AML-193 (cell line): ENCODE measurements around the gene OR1E2.
A peak's percentile ranks its signal among the peaks of the same experiment; 100 is the strongest.
"Not testable (repeated sequence)": the region's sequence is repeated elsewhere in the genome, so short reads cannot be mapped to it uniquely, and the experiment has no call there.

Source experiments
- DNase-seq, 2 experiments: peaks; one replicate each; lab custom pipeline; 2025; lab: John Stamatoyannopoulos, UW

OR1E2 gene, protein sequence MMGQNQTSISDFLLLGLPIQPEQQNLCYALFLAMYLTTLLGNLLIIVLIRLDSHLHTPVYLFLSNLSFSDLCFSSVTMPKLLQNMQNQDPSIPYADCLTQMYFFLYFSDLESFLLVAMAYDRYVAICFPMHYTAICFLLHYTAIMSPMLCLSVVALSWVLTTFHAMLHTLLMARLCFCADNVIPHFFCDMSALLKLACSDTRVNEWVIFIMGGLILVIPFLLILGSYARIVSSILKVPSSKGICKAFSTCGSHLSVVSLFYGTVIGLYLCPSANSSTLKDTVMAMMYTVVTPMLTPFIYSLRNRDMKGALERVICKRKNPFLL

DNA sequence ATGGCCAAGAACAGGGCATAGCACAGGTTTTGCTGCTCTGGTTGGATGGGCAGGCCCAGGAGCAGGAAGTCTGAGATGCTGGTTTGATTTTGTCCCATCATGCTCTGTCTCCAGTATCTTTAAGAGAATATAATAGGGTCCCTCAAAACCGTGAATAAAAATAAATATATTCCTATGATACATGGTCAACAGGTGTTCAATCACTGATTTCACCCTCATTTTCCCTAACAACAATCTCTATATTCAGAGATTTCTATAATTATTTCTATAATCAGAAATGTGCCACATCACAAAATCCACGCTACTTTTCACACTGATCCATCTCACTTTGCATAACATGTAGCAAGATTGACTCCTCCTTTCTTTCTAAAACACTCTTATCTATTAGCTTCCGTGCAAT lies at the start of gene OR1E2:
OR1E2 (minus strand) TSS at position 101 of the 400 bp plus-strand sequence; CDS start at position 101, 0 bp downstream.
- no peak for DNase-seq

DNA sequence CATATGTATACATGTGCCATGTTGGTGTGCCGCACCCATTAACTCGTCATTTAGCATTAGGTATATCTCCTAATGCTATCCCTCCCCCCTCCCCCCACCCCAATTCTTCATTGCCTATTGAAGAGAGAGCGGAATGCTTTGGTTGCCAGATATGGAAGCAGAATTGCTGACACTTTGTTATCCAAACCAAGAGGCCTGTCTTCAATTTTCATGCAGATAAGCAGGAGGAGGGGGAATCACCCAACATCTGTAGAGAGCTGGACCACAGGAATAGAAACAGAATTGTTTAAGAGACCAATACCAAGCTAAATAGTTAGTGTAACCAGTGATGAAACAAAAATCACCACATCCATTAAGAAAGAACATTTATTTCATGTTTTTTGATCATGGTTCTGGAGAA lies 49.2 kb upstream of the OR1E2 start:
- no peak for DNase-seq

DNA sequence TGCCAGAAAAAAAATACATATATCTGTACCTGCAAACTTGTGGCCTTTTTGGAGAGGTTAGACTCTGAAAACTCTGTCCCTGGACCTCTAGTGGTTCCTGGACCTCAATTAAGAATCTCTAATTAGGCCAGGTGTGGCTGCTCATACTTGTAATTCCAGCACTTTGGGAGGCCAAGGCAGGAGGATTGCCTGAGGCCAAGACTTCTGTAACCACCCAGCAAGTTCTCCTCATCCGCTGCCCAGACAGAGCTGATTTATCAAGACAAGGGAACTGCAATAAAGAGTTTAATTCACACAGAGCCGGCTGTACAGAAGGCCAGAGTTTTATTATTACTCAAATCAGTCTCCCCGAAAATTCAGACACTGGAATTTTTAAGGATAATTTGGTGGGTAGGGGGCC lies 46.3 kb upstream of the OR1E2 start:
- no peak for DNase-seq

DNA sequence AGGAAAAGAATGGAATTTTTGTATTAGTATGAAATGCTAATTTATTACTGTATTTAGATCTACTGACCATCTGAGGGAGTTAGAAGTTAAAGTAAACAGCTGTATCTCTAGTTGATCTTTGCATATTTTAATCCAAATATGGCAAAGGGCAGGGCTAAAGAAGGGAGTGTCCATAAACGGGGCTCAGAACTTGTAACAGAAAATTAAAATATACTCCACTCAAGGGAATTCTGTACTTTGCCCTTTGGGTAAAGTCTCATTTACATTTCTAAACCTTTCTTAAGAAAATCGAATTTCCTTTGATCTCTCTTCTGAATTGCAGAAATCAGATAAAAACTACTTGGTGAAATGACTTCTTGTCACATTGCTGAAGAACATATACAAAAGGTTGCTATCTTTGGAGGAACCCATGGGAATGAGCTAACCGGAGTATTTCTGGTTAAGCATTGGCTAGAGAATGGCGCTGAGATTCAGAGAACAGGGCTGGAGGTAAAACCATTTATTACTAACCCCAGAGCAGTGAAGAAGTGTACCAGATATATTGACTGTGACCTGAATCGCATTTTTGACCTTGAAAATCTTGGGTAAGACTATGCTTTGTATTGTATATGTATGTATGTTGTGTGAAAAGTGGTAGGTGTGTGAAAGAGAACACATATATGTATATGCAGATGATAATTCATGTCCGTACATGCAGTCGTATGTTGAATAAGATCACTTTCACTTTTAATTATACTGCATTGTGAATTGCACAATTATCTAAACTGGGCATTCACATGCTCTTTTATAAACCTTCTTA lies 42.4 kb upstream of the OR1E2 start, which contains the start of gene ASPA:
ASPA (plus strand) TSS at position 186 of the 799 bp plus-strand sequence; CDS start at position 349, 163 bp downstream.
- no peak for DNase-seq

DNA sequence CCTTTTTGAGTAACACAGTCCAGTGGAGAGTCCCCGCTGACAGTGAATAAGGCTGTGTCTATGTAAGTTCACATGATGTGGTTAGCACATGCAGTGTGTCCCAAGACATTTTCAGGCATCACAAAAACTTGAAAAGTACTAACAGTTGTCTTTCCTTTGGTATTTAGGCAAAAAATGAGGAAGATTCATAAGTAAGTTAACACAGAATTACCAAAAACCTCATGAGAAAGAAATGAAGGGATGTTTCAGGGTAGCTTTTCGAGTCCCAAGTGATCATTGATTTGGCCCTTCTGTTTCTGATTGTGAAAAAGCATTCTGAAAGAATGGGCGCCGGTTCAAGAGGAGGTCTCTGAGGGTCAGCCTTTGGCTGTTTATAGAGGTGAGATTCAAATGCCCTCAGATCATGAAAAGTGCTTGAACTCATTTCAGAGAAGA lies 41.6 kb upstream of the OR1E2 start:
- no peak for DNase-seq

DNA sequence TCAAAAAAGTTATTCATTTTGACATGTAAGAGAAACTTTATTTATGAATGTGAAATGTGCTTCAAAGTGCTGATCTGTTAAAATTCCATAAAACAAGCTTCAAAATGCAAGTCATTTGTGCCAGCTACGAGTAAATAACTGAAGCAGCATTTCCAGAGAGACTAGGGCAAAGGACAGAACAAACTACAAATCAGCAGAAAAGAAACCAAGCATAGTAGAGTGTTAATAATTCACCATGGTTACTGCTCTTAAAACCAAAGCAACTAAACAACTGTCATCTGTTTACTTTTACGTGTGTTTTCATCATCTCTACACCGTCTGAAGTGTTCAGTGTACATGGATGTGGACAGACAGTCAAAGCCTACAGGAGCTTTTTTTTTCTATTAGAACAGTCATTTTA lies 40.6 kb upstream of the OR1E2 start:
- DNase-seq, result no peak

DNA sequence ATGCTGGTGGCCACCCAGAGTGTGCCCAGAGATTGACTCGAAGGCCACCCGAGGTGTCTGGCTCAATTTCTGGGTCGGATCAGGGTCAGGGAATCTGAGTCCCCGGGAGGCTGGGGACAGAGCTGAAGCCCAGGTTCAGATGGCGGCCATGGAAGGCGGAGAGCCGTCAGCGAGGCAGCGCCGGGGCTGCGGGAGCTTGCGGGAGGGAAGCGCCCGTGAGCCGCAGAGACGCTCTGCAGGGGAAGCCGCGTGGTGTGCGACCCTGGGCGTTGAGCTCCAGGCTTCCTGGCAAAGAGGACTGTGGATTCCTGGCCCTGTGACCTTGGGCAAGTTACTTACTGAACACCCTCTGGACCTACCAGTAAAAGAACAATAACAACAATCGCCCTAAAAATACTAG lies 38.5 kb upstream of the OR1E2 start:
- no peak for DNase-seq

DNA sequence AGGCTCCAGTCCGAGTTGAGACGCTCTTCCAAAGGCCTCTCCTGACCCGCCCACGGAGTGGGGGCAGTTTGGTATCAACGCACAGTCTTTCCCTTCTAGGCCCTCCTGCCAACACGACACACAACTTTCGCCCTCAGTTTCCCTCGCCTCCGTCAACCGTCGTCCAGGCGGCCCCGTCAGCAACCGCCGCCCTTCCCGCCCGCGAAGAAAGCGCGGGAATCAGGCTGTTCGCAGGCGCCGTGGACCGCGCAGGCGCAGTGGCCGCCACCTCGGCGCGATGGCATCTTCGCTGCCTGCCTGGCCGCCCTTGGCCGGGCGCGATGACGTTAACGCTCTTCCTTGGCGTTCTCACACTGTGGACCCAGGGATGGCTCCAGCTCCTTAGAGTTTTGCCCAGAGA lies 38.0 kb upstream of the OR1E2 start, which contains the start of gene SPATA22:
SPATA22 (minus strand) TSS at position 221 of the 400 bp plus-strand sequence. CDS start 2,494 bp downstream, outside the sequence.
- no peak for DNase-seq

DNA sequence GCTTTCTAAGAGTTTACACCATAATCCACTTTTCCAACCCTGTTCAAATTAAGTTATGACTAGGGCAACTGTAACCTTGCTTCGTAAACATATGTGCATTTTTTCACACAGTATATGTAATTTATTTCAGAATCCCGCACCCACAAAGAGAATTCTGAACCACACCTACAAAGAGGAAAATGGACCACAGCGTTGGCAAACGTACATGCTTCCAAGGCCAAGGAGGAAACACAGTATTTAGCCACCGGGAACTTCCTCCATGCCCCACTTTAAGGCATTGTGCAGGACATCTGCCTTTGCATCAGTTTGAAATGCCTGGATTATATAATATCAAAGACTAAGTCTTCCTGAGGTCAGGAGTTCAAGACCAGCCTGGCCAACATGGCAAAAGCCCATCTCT lies 35.9 kb upstream of the OR1E2 start:
- no peak for DNase-seq

DNA sequence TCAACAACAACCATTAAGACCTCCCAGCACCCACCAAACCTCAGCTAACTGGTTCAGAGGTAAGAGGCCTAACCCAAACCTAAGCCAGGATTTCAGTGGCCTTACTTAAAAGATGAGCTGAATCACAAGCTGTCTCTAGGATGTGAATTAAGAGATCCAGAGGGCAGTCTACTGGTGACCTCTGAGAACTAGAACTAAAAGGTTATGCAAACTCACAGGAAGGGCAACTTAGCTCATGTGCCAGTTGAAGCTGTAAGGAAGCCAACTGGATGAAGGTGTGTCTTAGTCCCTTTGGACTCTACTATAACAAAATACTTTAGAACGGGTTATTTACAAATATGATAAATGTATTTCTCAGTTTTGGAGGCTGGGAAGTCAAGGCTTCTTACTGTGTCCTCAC lies 32.7 kb upstream of the OR1E2 start:
- DNase-seq, result not testable (repeated sequence)

DNA sequence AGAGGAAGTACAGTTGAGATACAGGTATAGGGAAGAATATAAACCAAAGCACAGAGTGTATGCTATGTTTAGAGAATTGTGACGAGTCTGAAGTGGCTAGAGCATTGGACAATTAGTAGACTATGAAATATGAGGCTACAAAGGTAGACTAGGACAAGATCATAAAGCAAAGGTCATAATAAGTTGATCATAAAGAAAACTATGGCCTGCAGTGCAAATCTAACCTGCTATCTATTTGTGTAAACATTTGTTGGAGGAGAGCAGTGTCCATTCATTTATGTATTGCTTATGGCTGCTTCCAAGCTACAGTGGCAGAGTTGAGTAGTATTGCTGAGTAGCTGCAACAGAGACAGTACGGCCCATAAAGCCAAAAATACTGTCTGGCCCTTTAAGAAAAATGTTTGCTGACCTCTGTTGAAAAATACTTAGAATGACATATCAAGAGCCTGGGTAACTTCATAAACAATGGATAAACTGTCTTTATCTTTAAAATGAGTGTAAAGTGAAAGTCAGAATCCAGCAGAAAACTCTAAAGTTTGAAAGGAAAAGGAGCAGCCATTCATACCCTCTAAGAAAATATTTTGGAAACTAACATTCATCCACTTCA lies 14.5 kb upstream of the OR1E2 start:
- DNase-seq, result no peak

DNA sequence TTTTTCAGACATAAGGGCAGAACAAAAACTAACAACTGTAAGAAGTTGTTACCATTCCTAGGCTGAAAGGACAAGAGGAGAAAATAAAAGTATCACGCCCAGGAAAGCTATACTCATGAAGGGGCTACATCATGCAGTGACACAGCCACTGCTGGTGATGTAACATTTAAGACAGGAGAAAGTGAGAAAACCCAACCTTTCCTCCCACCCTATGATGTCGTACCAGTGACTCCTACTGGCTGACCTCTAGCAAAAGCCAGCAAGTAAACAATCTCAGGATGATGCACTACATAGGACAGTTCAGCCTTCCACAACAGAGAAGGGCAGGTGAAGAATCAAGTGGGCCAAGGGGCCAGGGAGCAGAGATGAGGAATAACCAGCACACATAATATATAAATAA lies 14.0 kb upstream of the OR1E2 start:
- DNase-seq, result peak; percentile 0 to 4

DNA sequence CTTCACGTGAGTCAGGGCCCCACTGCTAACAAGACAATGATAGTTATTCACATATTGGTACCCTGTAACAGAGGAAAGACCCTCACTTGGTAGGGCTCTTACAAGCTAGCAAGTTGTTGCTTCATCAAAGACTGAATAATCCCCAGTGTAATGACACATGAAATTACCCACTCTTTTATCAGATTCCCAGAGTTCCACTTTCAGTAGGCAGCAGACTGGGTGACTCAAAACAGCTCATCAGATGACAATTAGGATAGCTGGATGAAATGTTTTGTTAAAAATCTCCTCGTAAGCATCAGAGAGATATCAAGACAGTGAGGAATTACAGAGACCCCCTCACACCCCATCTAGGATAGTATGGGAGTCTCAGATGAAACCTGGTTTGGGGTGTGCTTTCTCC lies 6.8 kb upstream of the OR1E2 start:
- DNase-seq, result no peak

DNA sequence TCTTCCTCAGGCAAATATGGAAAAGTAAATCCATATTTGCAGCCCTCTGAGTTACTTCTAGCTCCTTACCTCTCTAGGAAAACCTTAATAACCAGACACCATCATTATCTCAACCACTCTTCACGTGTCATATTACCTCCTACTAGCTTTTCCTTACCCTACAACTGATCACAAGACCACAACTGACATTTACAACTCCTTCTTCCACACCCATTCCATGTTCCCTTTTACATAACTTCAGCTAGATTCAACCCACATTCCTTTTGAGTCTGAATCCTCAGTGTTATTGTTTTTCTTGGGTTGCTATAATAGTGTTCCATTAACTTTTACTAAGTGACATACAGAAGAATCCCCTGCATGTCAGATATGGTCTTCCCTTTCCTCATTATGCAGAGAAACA lies 4.7 kb upstream of the OR1E2 start:
- DNase-seq, result no peak

DNA sequence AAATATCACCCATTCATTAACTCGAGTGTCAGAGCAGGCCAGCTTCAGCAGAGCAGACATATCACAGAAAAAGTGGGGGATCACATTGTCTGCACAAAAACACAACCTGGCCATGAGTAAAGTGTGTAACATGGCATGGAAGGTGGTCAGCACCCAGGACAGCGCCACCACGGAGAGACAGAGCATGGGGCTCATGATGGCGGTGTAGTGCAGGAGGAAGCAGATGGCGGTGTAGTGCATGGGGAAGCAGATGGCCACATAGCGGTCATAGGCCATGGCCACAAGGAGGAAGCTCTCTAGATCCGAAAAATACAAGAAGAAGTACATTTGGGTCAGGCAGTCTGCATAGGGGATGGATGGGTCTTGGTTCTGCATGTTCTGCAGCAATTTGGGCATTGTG lies 426 bp downstream of the OR1E2 start:
- DNase-seq, result peak; percentile 45 to 47

DNA sequence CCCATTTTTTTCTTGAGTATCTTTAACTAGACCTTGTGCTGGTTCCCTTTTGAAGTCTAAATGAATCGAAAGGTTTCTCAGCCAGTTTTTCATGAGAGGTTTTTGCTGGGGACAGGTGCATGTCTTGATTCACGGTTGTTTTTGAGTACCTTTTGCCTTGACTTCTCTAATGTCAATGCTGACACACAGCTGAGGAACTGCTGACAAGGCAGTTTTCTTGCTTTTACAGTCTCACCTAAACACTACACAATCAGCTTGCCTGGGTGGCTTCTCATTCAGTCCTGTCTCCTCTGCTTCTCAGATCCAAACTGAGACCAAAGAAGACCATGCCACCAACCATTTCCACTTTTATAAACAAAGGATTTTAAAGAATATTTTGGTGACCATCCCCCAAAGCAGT lies 15.4 kb downstream of the OR1E2 start:
- DNase-seq, result no peak

DNA sequence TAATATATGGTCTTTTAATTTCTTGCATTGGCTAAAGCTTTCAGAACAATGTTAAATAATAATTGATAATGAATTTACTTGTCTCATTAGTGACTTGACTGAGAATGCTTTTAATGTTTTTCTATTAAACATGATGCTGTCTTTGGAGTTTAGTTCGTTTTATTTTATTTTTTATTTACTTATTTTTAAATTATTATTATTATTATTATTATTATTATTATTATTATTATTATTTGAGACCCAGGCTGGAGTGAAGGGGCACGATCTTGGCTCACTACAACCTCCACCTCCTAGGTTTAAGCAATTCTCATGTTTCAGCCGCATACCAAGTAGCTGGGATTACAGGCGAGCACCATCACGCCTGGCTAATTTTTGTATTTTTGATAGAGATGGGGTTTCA lies 18.0 kb downstream of the OR1E2 start:
- DNase-seq, result no peak

DNA sequence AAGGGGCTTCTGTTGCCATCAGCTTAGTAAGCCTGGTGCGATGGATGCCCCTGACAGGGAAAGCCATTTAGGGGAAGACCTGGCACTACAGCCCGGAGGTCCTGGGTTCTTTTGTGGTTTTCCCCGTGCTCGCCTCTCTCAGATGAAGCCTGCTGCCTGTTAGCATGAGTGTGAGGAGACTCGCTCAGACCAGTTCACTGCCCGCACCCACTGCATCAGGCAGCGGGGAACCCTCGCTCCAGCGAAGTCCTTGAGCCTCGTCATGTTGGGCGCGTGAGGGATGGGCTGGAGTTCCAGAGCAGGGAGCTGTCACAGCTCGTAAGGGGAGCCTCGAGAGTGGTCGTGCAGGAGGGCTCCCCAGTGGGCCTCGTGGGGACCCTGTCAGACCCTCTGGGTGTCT lies 21.4 kb downstream of the OR1E2 start:
- not testable (repeated sequence) for DNase-seq

DNA sequence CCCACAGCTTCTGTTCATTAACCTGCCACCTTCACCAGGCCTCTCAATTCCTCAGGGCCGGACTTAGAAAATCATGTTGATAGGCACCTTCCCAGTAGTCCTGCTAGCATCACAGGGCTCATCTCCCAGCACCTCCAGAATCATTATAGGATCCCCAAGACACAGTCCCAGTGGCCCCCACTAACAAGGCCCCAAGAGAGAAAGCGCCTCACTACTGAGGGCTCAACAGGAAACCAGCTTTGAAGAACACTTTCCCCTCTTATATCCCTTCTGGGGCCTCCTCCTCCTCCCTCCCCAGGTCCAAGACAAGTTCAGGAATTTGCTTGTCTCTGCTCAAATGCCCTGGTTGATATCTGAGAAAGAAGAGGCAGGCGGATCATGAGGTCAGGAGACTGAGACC lies 22.6 kb downstream of the OR1E2 start, which contains the start of gene OR3A3:
OR3A3 (plus strand) TSS at position 301 of the 400 bp plus-strand sequence.
- DNase-seq, result no peak

DNA sequence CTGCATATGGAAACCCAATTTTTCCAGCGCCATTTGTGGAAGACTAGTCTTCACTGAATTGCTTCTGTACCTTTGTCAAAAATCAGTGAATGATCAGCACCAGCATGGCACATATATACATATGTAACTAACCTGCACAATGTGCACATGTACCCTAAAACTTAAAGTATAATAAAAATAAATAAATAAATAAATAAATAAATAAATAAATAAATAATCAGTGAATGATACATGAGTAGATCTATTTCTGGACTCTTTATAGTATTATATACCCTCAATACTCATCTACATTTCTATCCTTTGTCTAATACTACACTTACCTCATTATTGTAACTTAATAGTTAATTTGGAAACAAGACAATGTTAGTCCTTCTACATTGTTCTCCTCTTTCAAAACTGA lies 29.8 kb downstream of the OR1E2 start:
- not testable (repeated sequence) for DNase-seq

DNA sequence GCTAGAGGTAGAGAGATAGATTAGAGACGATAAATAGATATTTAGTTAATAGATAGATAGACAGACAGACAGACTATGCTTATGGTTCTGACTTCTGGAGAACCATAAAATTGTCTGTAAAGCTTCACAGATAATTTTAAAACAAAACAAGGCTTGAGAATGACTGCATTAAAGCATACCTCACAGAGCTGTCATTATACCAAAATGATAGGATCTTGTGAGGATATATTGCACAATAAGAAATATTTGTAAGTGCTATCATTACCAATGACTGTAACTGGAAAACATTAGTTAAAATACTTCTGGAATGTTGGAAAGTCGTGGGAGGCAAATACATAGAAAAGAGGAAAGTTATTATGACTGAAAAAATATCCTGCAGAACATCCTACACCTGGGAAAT lies 31.9 kb downstream of the OR1E2 start:
- no peak for DNase-seq

DNA sequence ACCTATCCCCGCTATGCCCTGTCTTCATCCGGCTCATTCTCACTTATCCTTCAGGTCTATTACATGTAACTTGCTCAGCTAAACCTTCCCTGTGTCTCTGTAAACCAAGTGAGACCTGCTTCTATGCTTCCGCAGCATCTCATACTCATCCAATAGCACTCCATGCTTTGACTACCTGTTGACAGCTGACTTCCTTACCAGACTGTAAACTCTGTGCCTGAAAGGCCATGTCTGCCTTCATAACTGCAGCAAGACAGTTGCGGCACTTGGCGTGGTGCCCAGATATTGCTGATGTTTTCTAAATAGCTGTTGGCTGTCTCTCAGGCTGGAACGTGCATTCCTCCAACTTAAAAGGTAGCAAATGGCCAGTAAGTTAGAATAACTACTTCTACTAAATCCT lies 33.6 kb downstream of the OR1E2 start:
- DNase-seq, result no peak

DNA sequence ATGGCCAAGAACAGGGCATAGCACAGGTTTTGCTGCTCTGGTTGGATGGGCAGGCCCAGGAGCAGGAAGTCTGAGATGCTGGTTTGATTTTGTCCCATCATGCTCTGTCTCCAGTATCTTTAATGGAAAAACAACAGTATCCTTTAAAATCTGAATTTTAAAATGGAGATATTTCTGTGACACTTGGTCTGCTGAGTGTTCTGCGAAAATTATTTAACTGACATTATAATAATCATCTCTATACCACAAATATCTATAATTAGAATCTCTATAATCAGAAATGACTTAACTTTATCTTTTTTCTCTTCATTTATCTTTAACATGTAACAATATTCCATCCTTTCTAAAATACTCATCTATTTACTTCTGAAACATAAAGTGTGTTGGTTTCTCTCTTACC lies 35.3 kb downstream of the OR1E2 start, which contains the start of gene OR1E1:
OR1E1 (minus strand) TSS at position 101 of the 400 bp plus-strand sequence; CDS start at position 101, 0 bp downstream.
- DNase-seq, result no peak
